Endothelial cell of umbilical vein (primary cell): ENCODE data around the gene AFG1L.

Experiments used
- CTCF ChIP-seq, 2 donors: IDR thresholded peaks; 1 replicate in 1 of 2; 2 replicates in 1 of 2; pipeline ENCODE4 v1.5.1; 2011; ENCODE audit warnings: low read length in 2 of 2, mild to moderate bottlenecking in 2 of 2, moderate library complexity in 2 of 2, control low read depth in 1 of 2, inconsistent platforms in 1 of 2, low read depth in 1 of 2; ENCODE audit not compliant: insufficient read depth in 1 of 2; ENCODE audit errors: extremely low read depth in 1 of 2
- EZH2 ChIP-seq: IDR thresholded peaks from 2 replicates; pipeline ENCODE4 v1.6.1; 2012; ENCODE audit warnings: borderline replicate concordance, low read depth, mild to moderate bottlenecking, moderate library complexity, low read length, inconsistent platforms; ENCODE audit not compliant: severe bottlenecking
- POLR2A ChIP-seq: IDR thresholded peaks from 2 replicates; pipeline ENCODE4 v1.6.1; 2012; ENCODE audit warnings: low read depth, mild to moderate bottlenecking, control low read depth, low read length
- POLR2AphosphoS5 ChIP-seq: IDR thresholded peaks from 2 replicates; pipeline ENCODE4 v1.6.1; 2012; ENCODE audit warnings: low read depth, mild to moderate bottlenecking, control low read depth, low read length, moderate library complexity; ENCODE audit not compliant: insufficient read depth

- no peak for TF ChIP-seq CTCF (IDR thresholded peaks at IDR 0.05; ENCODE audit: extremely low read depth in 1 of 2, insufficient read depth in 1 of 2, low read depth in 1 of 2, low read length in 2 of 2)
- TF ChIP-seq EZH2 = no peak
- TF ChIP-seq POLR2A = no peak
- no peak for TF ChIP-seq POLR2AphosphoS5
Measured at GRCh38 chr6:108362455-108362854, 67.6 kb downstream of the AFG1L start.
